GM19099 (cell line): ENCODE measurements around the gene NGDN.

Source experiments
- POLR2A ChIP-seq: IDR thresholded peaks from 3 replicates; pipeline ENCODE4 v1.6.1; 2011; ENCODE audit warnings: low read depth; ENCODE audit not compliant: insufficient read length; ENCODE audit errors: extremely low read depth

The NGDN gene

GRCh38 chr14:23521785-23522640 lies 52.5 kb downstream of the NGDN start:
- no peak for TF ChIP-seq POLR2A

GRCh38 chr14:23522643-23523198 lies 53.2 kb downstream of the NGDN start:
- no peak for TF ChIP-seq POLR2A

DNA sequence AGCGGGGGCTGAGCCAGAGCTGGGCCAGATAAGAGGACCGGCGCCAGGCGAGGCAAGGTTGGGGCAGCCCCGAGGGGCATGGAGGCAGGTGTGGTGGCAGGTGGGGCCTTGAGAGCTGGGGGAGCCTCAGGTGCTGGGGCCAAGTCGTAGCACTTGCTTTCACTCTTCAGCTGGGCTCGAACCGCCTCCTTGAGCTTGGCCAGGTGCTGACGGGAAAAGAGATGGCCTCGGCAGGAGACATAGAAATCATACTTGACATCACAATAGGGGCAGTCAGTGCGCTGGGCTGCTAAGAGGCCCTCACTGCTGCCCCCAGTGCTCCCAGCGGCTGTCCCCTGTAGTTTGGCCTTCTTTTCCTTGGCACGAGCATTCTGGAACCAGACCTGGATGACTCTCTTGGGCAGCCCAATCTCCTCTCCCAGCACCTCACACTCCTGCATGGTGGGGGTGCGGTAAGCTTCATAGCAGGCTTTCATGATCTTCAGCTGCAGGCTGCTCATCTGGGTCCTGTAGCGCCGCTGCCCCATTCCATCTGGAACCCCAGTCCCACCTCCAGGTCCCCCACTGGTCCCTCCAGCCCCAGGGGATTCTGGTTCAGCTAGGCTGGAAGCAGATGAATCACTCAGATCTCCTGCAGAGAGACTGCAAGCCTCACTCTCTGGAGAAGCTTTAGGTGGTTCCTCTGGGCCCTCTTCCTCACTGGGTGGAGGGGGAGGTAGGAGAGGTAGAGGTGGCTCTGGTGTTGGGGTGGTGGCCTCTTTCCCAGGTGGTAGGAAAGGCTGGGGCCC lies 53.9 kb downstream of the NGDN start:
- no peak for TF ChIP-seq POLR2A

DNA sequence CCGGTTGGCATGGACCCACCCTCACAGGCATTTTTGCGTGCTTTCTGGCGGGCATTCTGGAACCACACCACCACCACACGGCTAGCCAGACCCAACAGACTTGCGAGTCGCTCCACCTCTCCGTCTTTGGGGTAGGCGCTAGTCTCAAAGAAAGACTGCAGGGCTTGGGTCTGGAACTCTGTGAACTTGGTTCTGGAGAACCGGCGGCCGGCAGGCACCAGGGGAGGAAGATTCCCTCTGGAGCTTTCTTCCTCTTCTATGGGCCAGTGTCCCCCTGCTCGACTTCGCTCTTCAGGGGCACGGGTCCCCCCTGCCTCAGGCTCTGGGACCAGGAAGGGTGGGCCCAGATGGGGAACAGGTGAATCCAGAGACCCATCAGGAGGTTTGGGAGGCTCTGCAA lies 55.5 kb downstream of the NGDN start:
- no peak for TF ChIP-seq POLR2A

- TF ChIP-seq POLR2A: no peak
Observed at GRCh38 chr14:23525611-23526010, 56.1 kb downstream of the NGDN start.
